ENCODE data around the gene GJA4. TPM values are rescaled to one million over a fixed set of nuclear protein-coding genes. Genes with fewer than 3 reads are reported as not detected.

Gene GJA4
- not detected in 5 replicates for total RNA-seq (2022; extraction: Qiagen RNA extraction; ENCODE audit: low read depth)

DNA sequence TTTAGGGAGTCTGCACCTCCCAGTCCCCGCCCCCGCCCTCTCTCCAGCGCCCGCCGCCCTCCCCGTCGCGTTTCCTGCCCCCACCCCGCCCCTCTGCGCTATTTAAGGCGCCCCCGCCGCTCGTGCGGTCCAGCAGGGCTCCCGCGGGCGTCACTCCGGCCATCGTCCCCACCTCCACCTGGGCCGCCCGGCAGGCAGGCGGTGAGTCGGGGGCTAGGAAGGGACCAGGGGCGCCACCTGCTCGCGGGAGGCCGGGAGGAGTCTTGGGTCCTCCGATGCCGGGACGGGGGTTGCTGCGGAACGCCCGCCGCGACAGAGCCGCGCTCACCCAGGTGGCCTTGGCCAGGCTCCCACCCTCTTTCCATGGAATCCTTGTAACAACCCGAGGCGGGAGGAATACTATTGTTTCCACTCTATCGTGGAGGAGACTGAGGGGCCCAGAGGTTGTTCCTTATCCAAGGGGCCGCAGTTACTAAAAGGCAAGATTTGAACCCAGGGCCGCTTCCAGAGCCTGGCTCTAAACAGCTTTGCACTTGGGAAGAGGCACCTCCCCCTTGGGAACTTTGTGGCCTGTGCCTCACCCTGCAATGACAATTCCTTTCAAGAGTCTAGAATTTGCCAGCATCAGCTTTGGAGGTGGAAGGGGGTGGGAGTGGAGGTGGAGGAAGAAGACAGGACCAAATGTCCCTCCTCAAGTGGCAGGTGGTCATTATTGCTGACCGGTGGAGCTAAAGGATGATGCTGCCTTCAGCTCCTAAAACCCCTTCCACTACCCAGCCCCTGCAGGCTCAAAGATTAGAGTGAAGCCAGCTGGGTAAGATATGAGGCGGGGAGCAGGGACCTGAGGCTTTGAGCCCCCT lies at the start of gene GJA4:
Gene GJA4, plus strand, starts transcription at position 132 of the 860 bp plus-strand sequence. CDS start 1,215 bp downstream, outside the sequence.

DNA sequence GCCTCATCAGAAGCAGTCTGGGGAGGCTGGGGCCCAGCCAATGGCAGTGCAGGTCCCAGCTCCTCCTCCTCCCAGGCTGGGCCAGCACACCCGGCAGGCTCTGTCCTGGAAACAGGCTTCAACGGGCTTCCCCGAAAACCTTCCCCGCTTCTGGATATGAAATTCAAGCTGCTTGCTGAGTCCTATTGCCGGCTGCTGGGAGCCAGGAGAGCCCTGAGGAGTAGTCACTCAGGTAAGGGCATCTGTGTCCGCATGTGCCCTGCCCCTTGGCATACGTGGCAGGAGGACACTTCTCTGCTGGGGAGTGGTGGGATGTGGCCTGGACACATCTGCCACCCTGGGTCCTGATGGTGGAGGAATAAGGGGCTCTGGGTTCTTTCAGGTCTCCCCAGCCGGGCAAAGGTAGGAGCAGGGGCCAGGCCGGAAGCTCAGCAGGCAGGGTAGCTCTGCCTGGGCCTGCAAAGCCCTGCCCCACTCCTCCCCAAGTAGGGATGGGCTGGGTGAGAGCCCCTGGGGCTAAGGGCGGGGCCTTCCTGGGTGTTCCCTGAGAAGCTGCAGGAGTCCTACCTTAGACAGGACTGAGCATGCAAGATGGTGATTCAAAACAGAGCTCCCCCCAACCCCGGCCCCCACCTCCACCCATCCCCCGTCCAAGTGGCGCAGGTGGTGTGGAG lies 37.7 kb upstream of the GJA4 start, which contains the start of gene GJB5:
Gene GJB5, plus strand, starts transcription at position 84 of the 674 bp plus-strand sequence. CDS start 2,284 bp downstream, outside the sequence.

DNA sequence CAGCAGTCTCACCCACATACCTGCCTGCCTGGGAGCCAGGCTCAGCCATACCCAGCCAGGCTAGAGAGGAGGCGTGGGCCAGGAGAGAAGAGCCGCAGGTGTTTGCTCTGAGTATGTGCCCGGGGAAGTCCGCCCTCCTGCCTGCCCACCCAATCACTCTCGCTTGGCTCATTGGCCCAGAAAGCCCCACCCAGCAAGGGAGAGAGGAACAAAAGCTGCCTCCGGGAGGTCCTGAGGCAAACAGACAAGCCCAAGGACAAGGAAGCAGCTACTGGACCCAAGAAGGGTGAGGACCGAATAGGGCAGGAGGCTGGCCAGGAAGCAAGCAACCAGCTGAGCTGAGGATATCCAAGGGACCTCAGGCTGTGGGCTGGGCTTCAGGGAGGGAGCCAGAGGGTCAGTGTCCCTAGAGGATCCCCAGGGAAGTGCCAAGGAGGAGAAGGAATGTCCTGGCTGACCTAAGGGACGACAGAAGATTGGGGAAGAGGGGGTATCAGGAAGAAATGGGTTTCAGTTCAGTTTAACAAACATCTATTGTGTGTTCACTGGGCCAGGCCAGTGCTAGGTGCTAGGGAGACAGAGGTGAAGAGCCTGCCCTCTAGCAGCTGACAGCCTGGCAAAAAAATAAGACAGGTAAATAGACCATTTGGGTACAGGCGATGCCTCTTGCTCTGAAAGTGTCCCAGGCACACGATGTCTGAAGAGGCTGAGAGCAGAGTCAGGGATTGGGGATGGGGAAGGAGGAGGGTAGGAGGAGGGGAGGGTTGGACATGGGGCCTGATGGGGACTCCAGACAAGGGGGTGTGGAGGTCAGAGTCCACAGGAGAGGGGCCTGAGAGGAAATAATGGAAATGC lies 33.1 kb upstream of the GJA4 start, which contains the start of gene GJB4:
Gene GJB4, plus strand, starts transcription at position 238 of the 855 bp plus-strand sequence. CDS start 1,515 bp downstream, outside the sequence.

DNA sequence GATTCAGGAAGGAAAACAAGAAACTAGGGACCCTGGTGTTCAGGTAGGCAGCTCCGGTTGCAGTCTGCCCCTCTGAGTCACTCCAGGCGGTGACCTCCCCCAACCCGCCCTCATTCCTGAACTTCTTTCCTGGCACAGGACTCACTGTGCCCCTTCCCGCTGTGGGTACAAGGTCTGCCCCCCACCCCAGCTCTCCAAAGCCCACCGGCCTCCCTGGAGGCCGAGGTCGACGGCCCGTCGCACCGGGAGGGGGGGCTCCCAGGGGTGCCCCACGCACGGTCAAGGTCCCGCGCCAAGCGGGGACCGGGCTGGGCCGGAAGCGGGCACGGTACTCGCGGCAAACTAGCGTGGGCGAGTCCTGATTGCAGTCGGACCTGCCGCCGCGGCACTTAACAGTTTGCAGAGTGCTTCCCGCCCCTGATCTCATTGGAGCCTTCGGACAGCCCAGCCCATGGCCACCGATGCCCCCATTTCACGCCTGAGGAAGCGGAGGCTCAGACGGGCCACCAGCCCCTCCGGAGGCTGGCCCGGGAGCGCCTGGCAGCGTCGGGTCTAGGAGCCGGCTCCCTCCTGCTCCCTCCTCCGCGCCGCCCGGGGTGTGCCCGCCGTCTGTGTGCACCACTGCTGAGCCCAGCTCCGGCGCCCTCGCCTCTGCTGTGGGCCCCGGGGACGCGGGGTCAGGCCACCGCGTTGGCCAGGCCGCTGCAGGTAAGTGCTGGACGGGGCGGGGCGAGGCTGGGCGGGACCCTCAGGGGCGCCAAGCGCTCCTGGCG lies 11.5 kb upstream of the GJA4 start, which contains the start of gene GJB3:
Gene GJB3, plus strand, starts transcription at position 144 of the 773 bp plus-strand sequence. CDS start 3,549 bp downstream, outside the sequence.

Other genes starting within 250 kb of the GJA4 start
- 0.12 TPM in 2 of 5 replicates, not detected in the others for gene GJB5, start 38.0 kb upstream of the GJA4 start, total RNA-seq (2022; extraction: Qiagen RNA extraction; ENCODE audit: low read depth)
- 0.03 to 0.18 TPM (median 0.08 TPM) in 4 of 5 replicates, not detected in the other for gene GJB4, start 33.3 kb upstream of the GJA4 start, total RNA-seq (2022; extraction: Qiagen RNA extraction; ENCODE audit: low read depth)
- 5.4 to 8.1 TPM (median 6.1 TPM) in 5 replicates for gene GJB3, start 11.8 kb upstream of the GJA4 start, total RNA-seq (2022; extraction: Qiagen RNA extraction; ENCODE audit: low read depth)
- gene SMIM12, start 66.8 kb downstream of the GJA4 start, total RNA-seq (2022; extraction: Qiagen RNA extraction; ENCODE audit: low read depth): 51.6 to 59.6 TPM (median 54.9 TPM) in 5 replicates
- 0.08 to 0.25 TPM (median 0.17 TPM) in 5 replicates for gene DLGAP3, start 136.7 kb downstream of the GJA4 start, total RNA-seq (2022; extraction: Qiagen RNA extraction; ENCODE audit: low read depth)
- gene TMEM35B, start 192.3 kb downstream of the GJA4 start, total RNA-seq (2022; extraction: Qiagen RNA extraction; ENCODE audit: low read depth): 16.7 to 20.1 TPM (median 17.3 TPM) in 5 replicates
- 4.6 to 6.0 TPM (median 5.3 TPM) in 5 replicates for gene ZMYM6, start 238.9 kb downstream of the GJA4 start, total RNA-seq (2022; extraction: Qiagen RNA extraction; ENCODE audit: low read depth)

All from A549 treated with DMSO at 1 μM for 4 hours (cell line).